GM18873 (cell line): Measurements from ENCODE around the gene EIF2B1.

Source experiments
- ATAC-seq: cut with Tn5 transposase; IDR thresholded peaks from one replicate; pipeline ENCODE4 v1.9.1; 2021; ENCODE audit warnings: mild to moderate bottlenecking, moderate library complexity, moderate number of reproducible peaks; ENCODE audit not compliant: unreplicated experiment, low FRiP score

The EIF2B1 gene

DNA sequence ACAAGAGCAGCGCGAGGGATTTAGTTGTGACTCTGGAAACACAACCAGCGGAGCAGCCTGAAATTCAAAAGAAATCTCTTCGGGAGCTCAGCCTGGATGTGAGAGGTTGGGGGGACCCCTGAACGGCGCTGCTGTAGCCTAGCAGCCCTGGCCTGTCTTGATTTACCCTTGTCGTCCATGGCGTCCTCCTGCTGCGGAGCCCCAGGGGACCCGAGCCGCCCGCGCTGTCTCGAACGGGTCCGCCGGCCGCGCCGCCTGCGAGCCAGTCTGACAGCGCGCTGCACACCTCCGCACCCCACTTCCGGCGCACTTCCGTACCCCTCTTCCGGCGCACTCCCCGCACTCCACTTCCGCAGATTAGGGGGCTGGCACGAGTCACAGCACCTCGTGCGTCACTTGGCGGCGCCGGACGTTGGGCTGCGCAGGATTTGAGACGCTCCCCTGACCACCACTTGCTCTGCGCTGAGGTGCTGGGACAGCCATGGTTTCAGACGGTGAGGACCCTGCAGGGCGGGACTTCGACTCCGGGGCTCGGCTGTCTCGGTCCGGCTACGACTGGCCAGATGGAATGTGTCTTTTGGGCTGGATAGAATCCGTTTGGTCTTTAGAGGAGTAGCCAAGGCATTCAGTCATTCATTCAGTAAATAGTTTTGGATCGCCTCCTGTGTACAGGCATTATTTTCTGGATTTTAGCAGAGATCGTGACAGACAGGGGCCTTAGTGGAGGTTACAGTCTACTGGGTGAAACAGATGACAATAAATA is at the start of gene EIF2B1, which contains the start of gene GTF2H3:
TSS of gene EIF2B1 (minus strand) at position 308 of the 763 bp plus-strand sequence. CDS start at position 179, 129 bp downstream.
TSS of gene GTF2H3 (plus strand) at position 451 of the 763 bp plus-strand sequence. CDS start at position 482, 31 bp downstream.
- peak; percentile 93 for ATAC-seq

DNA sequence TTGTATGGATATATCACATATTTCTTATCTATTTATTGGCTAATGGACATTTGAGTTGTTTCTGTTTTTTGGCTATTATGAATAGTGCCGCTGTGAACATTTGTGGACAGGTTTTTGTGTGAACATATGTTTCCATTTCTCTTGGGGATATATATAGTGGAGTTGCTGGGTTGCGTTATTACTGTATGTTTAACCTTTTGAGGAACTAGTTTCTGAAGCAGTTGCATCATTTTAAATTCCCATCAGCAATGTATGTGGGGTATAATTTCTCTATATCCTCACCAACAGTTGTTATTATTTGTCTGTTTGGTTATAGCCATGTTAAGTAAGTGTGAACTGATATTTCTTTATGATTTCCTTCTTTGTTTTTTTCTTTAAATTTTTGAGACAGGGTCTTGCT is 48.1 kb upstream of the EIF2B1 start:
- no peak for ATAC-seq

DNA sequence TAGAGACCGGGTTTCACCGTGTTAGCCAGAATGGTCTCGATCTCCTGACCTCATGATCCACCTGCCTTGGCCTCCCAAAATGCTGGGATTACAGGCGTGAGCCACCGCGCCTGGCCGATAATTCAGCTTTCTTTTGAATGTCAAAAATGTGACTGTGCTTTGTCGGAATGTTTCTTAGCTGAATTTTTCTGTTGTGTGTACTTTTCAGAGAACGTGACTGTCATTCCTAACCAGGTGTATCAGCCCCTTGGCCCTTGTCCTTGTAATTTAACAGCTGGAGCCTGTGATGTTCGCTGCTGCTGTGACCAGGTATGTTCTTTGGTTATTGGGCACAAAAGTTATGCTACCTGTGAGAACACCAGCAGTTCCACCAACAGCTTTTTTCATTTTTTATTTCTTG is 45.5 kb upstream of the EIF2B1 start:
- ATAC-seq = no peak

DNA sequence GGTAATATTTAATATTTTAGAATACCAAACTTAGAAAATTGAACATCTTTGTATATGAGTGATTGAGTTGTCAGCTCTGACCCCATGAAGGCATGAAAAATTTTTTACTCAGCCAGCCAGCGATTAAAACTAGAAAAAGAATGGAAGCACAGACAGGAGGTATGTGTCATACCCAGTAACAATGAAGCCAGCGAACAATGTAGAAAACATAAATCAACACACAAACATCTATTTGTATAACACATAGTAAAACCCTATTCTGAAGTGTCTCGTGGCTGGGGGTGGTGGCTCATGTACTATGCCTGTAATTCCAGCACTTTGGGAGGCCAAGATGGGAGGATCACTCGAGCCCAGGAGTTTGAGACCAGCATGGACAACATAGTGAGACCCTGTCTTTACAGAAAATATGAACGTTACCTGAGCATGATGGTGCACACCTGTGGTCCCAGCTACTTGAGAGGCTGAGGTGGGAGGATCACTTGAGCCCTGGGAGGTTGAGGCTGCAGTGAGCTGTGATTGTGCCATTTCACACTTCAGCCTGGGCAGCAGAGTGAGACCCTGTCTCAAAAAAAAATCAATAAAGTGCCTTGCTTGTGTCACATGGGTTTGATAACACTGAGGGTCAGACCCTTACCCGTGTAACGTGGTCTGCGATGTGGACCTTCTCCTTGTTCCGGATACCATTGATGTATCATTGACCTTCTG is 43.3 kb upstream of the EIF2B1 start:
- no peak for ATAC-seq

DNA sequence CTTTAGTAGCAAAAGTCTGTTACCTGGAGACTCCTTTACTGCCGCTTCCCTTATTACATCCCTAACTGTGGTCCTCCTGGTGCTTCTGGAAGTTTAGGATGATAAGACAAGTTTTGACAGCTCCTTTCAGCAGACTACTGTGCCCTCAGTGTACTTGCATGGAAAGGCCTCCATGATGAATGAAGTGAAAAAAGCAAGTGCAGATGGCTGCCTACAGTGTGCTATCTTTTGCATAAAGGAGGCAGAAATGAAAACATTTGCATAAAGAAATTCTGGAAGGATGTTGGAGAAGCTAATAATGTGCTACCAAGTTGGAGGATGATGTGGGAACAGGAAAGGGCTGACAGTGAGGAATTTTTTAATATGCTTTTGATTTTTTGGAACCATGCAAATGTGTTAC is 42.0 kb upstream of the EIF2B1 start:
- ATAC-seq = no peak

DNA sequence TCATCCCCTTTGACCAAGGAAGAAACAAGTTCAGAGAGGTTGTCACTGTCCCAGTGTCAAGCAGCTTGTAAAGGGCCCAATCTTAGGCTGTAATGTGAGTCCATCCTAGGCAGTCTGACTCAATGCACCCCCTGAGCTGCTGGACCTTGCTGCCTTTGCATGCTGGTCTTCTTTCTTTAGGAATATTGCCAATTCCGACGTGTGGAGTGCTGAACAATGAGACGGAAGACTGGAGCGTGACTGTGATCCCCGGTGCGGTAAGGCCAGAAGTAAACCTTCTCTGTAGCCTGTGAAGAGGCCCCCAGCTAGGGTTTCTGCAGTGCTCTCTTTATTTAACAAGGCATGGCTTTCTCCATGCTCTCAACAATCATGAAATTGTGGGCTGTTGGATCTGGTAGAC is 38.4 kb upstream of the EIF2B1 start:
- ATAC-seq = no peak

DNA sequence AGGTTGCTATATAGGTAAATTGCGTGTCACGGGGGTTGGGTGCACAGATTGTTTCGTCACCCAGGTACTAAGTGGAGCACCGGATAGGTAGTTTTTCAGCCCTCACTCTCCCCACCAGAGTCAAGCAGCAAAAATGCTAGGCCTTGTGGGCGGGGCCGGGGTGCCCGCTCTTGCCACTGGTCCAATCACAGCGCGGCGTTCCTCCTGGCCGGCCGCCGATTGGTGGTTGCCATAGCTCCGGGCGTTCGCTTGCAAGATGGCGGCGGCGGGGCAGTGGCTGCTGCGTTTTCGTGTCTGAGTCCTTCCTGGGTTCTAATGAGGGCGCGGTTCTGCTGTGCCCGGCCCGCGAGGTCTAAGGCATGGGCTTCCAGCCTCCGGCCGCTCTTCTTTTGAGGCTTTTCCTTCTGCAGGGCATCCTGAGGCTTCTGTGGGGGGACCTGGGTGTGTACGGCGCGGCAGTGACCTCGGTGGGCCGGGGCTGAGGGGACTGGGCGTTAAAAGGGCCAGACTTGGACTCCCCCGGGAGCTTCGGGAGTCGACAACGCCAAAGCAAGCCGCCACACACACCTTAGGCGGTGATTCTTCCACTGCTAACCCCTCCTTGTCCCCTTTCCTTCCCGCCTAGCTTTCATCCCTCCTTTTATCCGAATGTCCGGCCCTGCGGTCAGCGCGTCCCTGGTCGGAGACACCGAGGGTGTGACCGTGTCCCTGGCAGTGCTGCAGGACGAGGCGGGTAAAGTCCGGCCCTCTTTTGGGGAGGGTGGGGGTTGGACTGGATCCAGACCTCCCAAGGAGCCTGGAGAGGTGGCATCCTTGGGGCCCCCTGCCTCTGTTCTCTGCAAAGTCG is 37.6 kb upstream of the EIF2B1 start, which contains the start of gene TCTN2:
TSS of gene TCTN2 (plus strand) at position 232 of the 847 bp plus-strand sequence. CDS start at position 360, 128 bp downstream.
- peak; percentile 82 for ATAC-seq

DNA sequence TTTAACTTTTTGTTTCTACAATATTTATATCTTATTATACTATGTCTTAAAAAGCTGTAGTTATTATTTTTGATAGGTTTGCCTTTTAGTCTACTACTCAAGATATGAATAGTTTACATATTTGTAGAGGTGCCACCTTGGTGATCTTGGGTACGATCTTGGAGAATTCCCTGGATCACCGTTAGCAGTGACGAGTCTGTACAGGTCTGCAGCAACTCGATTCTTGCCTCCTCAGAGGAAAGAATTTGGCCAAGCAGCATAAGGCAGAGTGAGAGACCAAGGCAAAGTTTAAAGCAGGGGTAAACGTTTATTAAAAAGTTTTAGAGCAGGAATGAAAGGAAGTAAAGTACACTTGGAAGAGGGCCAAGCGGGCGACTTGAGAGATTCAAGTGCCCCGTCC is 34.3 kb upstream of the EIF2B1 start:
- ATAC-seq = no peak

DNA sequence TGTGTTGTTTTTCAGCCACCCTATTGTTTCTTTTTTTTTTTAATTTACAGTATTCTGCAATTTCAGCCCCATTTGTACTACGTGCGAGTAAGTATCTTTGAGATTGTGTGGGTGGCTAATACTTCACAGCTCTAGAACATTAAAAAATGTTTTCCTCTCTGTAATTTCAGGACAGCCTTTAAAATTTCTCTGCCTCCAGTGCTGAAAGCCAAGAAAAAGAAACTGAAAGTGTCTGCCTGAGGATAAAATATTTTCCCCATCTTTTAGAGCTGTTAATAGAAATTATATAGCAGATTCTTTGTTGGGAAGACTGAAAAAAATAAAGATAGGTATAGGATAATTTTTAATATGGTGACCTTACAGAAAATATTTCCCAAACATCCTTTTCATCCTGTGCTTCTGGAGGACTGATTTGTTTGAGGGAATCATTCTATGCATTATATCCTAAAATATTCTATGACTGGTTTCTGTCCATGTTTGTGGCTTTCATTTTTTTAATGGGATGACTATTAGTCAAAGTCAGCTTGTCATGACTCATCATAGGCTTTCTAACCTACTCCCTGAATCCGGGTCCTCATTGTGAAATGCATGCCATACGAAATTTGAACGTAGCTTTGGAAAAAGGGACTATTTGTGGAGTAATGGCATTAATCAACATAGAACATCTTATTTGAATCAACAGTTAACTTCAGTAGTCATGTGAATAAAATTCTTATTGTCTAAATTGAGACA is 26.7 kb upstream of the EIF2B1 start:
- ATAC-seq = no peak

DNA sequence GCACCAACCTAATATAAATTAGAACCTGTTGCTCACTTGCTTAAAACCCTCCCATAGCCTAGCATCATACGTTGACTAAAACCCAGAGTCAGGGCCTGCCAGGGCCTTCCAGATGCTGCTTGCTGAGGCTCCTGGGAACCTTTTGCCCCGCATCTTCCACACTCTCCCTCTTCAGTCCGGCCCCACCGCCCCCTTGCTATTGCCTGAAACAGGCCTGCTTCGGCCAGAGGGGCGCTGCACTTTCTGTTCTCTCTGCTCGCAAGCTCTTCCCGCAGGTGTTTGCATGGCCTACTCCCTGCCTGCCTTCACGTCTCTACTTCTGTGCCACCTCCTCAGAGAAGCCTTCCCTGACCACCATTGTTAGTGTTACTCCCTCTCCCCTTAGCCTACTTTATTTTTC is 23.7 kb upstream of the EIF2B1 start:
- ATAC-seq = no peak

DNA sequence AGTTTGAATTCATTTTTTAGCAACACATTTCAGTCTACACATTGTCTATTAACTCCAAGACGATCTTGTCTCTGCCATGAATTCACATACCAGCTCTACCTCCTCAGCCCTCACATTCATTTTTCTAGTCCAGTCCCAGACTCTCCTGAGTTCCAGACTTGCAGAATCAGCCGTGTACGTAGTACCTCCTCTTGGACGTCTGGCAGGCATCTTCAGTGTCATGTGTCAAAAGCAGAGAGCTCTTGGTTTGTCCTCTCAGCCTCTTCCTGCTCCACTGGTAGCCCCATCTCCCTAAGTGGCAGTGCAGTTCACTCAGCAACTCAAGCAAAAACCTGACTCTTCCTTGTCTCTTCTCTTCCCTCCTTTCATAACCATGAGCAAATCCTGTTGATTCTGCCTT is 22.9 kb upstream of the EIF2B1 start:
- ATAC-seq = no peak

DNA sequence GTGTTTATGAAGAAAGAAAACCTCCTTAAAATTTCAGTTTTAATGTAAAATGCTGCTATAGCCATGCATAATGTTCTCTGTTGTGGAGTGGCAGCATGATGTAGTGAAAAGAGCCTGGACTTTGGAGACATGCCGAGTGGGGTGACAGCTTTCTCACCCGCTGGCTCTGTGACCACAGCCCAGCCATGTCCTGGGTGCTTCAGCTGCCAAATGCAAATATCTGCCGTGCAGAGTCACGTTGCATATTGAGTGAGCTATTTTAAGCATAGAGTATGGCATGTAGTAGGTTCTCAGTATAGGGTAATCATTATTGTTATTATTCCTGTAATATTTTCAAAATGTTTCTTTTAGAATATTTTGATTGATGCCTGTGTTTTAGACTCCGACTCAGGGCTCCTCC is 21.9 kb upstream of the EIF2B1 start:
- peak; percentile 84 for ATAC-seq

DNA sequence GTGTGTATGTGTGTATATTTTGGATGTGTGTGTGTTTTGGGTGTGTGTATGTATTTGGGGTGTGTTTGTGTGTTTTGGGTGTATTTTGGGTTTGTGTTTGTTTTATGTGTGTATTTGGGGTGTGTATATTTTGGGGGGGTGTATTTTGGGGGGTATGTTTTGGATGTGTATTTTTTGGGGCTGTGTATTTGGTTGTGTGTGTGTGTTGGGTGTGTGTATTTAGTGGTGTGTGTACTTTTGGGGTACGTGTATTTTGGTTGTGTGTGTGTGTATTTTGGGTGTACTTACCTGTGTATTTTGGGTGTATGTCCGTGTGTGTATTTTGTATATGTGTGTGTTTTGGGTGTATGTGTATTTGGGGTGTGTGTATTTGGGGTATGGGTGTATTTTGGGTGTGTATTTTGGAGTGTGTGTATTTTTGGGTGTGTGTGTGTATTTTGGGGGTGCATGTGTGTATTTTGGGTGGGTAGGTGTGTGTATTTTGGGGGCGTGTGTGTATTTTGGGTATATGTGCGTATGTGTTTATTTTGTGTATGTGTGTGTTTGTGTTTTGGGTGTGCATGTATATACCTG is 20.7 kb upstream of the EIF2B1 start:
- ATAC-seq = no peak

DNA sequence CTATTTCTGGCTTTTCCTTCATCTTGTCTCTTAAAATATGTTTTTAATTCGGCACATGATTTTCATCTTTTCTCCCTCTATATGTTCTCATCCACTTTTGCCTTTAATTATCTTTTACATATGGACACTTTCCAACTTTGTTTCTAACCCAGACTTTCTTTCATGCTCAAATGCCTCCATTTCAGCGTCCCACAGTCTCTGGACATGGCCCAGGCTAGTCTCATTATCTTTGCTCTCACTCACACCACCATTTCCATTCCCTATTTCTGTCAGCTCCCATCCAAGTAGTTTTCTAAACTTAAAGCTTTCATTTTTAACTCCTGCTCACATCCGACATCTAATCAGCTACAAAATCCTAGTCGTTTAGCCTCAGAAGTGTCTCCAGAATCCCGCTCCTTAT is 14.9 kb upstream of the EIF2B1 start:
- no peak for ATAC-seq

DNA sequence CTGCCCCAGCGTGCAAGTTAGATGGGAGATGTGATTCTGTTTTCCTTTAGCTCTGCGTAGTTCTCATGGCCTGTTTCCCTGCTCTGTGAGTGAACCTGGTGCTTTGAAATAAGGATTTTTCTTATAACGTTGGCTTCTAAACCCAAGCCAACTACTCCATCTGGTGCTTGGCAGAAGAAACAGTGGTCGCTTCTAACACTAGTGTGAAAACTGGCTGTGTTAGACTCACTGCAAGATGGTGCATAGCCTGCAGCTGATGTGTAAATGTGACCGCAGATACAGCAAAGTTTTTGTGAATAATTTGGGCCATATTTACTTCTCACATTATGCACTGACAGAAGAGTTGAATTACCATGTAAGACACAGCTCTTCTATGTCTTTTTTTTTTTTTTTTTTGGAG is 12.4 kb upstream of the EIF2B1 start:
- no peak for ATAC-seq

DNA sequence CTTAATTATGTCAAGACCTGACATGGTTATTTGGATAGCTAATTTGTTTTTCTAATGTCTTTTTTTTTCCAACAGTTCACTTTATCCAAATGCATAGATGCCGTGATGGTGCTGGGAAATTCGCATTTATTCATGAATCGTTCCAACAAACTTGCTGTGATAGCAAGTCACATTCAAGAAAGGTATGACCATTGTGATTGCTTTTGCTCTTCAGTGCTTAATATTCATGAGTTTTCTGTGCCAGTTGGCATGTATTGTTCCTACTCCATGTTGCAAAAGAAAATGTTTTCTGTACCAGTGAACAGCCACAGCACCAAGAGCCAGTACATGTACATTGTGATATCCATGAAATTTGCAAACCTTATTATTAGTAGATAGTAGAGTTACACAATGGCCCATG is 11.9 kb upstream of the EIF2B1 start:
- ATAC-seq = no peak

DNA sequence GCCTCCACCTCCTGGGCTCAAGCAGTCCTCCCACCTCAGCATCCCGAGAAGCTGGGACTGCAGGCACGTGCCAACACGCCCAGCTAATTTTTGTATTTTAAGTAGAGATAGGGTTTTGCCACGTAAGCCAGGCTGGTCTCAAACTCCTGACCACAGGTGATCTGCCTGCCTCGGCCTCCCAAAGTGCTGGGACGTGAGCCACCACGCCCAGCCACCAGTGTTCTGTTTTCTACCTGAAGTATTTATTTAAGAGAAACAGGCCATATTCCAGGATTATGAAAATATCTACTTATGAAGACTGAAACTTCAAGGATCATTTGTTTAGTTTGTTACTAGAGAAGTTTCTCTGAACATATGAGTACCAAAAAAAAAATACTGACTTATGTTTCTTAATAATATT is 10.4 kb upstream of the EIF2B1 start:
- no peak for ATAC-seq

DNA sequence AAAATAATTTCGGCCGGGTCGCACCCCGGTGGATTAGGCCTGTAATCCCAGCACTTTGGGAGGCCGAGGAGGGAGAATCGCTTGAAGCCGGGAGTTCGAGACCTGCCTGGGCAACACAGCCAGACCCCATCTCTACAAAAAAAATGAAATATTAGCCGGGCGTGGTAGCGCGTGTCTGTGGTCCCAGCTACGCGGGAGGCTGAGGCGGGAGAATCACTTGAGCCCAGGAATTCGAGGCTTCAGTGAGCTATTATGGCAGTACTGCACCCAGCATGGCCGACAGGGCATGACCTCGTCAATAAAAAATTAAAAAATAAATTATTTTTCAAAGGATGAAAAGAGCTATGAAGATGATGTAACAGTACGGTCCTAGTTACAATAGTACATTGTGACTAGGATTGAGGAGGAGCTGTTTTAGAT is 666 bp upstream of the EIF2B1 start:
- no peak for ATAC-seq

DNA sequence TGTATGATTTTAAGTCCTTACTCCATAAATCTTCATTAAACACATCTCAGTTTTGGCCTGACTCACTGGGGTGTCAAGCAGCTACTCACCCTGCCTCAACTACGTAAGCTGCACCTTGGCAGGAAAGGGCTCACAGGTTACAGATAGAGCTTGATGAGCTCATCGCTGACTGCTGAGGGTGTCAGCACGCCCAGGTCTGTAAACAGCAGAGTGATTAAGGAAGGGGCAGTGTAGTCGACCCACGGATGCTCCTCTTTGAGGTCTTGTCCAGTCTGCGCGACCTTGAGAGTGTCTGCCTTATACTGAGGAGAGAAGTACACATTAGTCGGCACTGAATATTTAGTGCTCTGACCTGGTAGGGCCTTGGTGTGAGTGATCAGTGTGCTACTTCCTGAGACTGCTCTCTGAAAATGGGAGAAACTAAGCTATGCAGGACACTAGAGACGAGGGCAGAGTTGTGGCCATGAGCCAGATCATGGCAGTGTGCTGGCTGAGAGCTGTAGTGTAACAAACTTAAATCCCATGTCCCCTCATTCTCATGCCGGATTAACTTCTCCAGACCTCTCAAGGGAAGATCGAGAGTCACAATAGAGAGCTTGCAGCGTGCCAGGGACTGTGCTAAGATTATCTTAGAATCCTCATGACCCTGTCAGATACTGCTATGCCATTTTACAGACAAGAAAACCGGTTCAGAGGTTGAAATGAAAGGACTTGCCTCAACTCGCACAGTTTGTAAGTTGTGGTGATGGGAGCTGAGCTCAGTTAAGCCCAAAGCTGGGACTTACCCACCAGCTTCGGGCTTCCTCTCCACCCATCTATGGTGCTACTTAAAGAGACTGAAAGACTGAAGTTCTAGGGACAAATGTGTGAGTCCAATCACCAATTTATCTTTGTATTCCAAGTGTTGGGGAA is 11.6 kb downstream of the EIF2B1 start:
- ATAC-seq = no peak
